GM18873 (cell line): ENCODE data around the gene CDKAL1.

Experiments
- ATAC-seq: cut with Tn5 transposase; IDR thresholded peaks from one replicate; pipeline ENCODE4 v1.9.1; 2021; ENCODE audit warnings: mild to moderate bottlenecking, moderate library complexity, moderate number of reproducible peaks; ENCODE audit not compliant: unreplicated experiment, low FRiP score

The CDKAL1 gene

DNA sequence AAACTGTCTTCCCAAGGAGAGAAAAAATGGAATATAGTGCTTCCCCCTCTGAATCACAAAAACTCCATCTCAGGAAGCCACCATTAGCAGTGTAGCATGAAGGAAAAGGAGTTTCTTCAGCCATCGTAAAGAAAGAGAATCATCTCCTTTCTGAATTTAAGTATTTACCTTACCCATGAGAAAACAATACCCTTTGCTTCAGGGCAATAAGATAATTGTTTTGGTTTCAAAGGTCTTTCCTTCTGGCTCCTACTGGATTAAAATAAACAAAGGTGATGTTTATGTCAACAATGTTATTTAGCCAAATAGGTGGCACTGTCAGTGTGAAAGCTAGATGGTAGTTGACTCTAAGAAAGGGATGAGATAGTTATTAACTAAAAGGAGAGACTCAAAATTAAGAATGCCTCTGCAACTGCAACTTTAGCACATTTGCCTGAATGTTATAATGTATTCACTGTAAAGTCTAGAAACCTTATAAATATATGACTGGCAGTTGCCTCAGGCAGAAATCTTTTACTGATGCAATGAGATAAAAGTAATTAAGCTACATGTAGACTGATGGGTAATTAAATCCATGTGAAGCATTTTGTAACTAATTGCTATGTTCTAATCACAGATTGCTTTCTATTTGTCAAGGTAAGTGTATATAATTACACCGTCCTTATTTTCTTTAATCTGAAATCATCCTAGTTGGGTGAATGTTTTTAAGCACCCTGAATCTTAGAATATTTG, 399.0 kb downstream of the CDKAL1 start:
- ATAC-seq: no peak

DNA sequence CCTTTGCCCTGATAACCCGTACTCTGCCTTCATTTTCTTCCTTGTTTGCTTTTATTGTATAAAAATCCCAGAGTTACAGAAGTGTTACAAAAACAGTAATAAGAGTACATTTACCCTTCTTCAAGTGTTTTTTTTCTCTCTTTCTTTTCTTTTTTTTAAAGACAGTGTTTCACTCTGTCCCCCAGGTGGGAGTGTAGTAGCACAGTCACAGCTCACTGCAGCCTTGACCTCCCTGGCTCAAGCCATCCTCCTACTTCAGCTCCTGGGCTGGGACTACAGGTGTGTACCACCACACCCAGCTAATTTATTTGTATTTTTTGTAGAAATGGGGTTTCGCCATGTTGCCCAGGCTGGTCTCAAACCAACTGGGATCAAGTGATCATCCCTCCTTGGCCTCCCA, 402.7 kb downstream of the CDKAL1 start:
- no peak for ATAC-seq

DNA sequence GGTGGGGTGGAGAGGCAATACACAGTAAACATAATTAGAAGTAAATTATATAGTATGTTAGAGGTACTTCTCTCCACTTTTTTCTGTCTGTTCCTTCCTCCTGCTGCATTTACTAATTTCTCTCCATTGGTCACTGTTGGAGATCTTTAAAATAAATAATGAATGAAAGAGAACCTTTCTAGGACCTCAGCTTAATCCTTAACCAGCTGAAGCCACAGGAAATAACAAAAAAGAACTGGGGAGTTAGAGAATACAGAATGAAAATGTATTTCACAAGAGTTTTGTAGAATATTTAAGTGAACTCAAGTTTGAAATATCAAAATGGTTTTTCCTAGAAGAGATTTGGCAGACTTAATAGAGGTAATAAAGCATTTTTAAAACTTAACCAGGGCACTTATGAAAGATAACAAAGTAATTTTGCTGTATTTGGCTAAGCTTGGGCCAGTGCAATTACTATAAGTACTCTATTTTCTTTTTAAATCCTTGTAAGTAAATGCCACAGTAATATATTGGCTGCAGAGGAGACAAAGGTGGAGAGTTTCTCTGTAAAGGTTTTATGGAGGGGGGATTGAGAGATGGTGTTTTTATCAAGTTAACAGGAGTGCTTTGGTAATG, 405.0 kb downstream of the CDKAL1 start:
- ATAC-seq: no peak

DNA sequence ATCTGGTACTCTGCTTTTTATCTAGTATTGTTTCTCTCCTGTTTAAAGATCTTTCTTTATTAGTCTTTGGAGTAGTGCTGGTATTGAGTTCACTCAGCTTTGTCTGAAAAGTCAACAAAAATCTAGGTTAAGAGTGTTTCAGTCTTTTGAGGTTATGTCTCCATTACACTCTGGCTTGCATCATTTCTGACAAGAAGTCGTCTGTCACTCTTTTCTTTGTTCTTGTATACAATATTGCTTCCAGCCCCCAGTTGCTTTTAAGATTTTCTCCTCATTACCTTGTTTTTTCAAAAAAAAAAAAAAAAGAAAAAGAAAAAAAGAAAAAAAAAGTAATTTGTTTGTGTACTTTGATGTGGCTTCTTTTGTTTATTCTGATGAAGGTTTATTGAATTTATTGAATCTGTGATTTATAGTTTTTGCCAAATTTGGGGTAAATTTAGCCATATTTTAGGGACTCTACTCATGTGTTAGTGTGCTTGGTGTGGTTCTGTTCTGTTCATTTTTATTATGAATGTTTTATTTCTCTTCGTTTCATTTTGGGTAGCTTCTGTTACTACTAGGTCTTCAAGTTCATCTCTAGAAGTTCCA, 408.9 kb downstream of the CDKAL1 start:
- no peak for ATAC-seq

DNA sequence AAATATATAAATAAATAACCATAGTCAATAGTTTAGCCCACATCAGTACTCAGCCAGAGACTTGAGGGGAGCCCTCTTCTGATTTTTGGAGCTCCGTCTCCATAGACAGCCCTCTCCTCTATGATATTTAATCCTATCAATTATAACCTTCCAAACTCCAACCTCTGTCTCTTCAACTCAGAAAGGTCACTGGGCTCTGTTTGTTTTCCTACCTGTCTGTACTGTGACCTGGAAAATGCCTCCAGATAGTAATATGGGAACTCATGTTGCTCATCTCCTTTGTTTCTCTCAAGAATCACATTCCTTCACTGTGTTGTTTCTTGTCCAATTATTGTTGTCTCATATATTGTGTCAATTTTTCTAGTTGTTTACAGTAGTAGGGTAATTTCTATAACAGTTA, 409.7 kb downstream of the CDKAL1 start:
- no peak for ATAC-seq

DNA sequence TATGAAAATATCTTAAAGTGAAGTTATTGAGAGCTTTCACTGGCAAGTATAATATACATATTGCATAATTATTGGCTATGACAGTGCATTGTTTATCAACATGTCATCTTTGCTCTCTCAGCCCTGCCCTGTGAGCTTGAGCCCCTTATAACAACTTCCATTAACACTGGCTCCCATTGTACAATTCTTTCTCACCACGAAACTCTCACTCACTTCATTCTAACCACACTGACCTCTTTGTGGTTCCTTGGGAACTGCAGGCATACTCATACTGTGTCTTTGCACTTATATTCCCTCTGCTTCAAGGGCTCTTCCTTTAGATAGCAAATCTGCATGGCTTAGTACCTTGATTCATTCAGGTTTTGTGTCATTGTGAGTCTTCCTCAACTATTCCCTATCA, 411.8 kb downstream of the CDKAL1 start:
- ATAC-seq: peak; percentile 78

DNA sequence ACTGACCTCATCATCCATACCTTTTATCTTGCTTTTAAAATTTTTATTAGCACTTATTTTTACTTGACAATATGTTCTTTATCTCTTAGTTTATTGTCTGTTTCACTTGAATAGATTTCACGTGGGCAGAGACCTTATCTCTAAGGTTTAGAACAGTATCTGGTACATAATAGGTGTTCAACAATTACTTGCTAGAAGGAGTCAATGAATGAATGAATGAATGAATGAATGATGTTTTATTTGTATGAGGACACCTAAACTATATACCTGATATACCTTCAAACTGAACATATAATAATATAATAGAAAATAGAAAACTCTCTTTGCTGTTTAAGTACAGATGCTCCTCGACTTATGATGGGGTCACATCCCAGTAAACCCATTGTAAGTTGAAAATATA, 412.6 kb downstream of the CDKAL1 start:
- no peak for ATAC-seq

DNA sequence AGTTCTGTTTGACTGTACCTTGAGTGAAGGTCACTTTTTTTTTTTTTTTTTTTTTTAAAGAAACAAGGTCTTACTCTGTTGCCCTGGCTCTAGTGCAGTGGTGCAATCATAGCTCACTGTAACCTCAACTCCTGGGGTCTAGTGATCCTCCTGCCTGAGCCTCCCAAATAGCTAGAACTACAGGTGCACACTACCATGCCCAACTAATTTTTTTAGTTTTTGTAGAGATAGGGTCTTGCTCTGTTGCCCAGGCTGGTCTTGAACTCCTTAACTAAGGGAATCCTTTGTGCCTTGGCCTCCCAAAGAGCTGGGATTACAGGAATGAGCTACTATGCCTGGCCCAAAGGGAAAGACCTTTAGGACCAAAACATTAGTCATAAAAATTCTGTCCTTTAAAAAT, 413.7 kb downstream of the CDKAL1 start:
- no peak for ATAC-seq

DNA sequence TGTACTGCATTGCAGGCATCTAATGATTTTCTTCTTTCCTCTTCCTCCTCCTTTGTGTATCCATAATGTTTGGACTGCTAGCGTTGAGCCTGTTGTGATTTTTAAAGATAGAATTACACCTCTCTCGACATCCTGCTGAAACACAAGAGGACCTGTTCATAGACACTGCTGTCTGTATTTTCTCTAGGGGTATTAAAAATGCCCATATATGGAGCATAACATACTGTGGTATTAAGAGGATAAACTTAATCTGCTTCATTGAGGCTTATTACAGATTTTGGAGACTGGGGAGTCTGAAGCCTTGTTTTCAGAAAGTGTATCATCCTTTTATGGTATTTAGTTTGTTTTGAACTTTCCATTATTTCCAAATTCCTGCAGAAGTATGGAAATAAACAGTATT, 414.3 kb downstream of the CDKAL1 start:
- no peak for ATAC-seq

DNA sequence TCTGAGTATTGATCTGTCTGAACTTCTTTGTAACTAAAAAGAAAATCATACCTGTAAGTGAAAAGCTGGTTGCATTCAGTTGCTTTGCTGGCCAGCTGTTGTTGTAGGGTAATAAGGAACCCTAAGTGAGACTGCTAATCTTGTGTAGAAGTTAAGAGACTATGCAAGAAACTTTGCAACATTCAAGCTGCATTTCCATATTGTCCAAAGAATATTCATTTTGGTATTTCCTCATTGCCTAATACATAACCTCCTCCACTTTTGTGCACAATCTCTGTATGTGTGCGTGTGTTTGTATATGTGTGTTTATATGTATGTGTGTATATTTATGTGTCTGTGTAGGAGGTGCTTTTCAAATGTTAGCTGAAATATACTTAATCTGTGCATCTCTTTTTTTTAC, 414.9 kb downstream of the CDKAL1 start:
- ATAC-seq: no peak

DNA sequence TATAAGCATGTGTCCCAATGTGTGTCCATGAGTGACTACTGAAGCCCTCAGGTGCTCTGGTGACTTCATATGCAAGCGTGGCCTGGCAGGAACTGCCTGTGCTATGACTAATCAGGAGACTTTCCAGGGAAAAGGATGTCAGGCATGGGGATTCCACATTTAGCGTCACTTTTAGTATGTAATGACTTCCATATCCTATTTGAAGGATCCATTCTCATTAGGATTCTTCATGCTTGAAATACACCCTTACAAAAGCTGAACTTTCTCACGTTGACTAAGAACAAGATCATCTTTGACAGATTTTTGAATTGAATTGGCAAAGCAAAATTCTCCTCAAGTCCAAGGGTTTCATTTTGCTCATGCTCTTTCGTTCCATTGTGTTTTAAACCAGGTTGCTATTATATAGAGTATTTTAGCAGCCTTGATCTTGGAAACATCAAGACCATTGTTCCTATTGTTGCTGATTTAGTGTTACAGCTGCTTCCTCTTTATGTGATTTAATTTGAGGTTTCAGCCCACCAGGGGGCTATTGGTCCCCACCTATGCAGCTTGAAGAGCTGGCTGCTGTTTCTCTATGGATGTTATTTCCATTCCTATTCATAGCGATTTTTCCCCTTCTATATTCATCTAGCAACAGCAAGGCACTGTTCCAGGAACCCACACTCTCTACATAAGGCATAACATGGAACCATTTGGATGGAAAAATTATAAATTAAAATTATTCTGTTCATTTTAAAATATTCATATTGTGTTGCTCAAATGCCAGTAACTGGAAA, 418.6 kb downstream of the CDKAL1 start:
- no peak for ATAC-seq

DNA sequence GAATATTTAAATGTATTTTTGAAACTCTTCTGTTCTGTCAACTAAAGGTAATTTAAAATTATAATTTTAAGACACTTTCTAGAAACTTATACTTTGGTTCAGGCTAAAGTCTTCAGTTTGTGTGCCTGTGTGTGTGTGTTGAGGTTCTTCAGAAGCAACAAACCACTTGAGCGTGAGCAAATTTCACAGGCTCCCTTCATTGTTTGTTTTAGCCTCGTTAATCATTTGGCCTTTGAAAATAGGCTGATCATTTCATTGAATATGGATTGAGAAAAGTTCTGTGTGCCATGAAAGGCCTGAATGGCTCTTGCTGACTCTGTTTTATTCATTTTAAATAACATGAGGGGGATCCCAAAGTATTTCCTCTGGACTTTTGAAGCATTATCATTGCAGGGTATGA, 420.1 kb downstream of the CDKAL1 start:
- ATAC-seq: no peak

DNA sequence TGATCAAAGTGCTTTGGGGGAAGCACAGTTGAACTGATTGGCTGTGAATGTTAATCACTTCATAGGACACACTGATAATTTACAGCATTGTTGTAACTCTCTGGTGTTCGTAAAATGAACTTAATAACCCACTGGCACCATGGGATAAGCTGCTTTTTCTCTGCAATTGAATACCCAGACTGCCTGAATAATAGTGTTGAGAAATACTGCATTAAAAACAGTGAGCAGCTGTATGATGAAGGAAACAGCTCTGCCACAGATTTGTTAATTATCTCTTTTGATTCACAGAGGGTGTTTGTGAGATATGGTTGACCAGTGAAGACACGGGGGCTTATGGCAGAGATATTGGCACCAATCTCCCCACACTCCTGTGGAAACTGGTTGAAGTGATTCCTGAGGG, 420.9 kb downstream of the CDKAL1 start:
- ATAC-seq: no peak

DNA sequence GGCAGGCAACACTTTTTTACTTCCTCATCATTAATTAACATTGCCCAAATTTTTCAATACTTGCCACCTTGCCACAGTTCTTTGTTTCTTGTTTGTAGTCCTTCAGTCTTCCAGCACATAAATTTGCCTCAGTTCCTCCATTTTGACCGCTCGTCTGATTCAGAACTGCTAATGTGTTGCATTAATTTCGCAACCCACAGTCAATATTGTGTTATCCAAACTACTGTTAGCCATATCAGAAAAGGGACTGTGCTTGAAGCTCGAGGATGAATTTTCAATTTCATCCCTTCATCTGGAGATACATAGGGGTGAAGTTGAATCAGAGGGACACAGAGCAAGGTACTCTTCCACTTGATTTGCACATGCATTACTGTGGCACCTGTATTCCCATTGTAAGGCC, 421.5 kb downstream of the CDKAL1 start:
- no peak for ATAC-seq

DNA sequence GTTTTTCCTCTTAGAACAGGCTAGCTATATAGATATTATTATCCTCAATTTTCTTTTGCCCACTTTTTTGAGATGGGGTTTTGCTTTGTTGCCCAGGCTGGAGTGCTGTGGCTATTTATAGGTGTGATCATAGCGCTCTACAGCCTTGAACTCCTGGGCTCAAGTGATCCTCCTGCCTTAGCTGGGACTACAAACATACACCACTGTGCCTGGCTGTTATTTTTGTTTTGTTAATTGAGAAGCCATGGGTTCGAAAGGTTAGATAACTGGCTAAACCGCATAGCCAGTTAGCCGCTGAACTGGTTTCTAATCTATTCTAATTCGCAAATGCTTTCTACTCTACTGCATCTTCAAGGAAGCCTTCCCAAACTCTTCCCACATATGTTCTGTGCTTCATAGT, 425.8 kb downstream of the CDKAL1 start:
- ATAC-seq: no peak

DNA sequence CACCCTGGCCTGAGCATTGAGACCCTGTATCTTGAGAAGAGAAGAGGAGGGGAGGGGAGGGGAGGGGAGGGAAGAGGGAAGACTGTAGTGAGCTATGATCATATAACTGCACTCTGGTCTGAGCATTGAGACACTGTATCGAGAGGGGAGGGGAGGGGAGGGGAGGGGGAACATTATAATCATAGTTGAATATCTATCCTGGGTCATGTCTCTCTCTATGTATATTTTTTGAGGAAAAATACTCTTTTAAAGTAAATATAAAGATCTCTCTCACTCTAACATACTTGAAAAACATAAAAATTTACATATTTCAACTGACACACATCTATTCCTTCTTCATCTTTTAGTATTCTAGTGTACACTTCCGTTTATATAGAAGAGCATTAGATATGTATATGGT, 431.0 kb downstream of the CDKAL1 start:
- ATAC-seq: no peak

DNA sequence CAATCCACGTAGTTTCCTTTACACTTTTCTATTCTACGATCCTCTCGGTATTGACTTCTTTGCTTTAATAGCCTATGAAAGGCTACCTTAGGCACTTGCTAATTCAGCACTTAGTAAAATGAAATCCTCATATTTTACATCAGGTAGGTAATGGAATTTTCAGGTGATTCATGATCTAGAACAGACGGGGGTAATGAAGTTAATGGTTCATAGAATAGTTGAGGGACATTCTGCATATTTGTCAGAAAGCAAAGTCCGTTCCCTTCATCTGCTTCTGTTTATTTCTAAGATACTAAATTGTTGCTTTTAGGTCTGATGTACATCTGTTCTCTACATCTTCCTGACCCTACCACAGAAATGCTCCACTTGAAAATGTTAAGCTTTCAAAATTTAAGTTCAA, 431.7 kb downstream of the CDKAL1 start:
- ATAC-seq: no peak

DNA sequence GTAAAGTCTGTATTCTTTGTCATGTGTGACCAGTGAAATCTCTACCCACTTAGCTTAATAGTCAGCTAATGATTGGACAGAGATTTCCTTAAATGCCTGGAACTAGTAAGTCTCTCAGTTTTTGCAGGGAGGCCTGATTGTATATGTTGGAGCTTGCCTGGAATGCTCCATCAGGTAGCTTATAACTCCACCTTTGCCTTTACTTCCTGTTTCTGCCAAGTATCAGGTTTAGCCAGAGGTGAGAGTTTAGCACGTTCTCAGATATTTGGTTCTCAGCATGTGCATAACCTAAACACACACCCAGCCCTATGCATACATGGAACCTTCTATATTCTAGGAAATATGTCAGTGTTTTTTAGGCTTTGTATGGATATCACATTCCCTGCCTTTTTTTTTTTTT, 435.3 kb downstream of the CDKAL1 start:
- ATAC-seq: no peak

DNA sequence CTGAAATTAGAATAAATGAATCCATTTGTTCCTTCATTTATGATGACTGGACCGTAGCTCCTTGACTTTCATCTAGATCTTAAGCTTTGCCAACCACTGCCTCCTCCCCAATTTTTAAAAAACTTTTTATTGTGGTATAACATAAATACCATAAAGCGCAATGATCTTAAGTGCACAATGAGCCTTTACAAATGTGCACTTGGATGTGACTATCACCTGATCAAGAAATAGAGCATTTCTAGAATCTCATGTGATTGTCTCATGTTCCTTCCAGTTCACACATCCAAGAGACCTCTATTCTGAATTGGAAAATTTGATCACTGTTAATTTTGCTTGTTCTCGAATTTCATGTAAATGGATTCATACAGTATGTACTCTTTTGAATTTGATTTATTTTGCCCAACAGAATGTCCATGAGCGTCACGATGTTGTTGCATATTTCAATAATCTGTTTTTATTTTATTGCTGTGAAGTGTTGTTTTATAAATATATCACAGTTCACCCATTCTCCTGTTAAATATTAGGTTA, 442.2 kb downstream of the CDKAL1 start:
- no peak for ATAC-seq

DNA sequence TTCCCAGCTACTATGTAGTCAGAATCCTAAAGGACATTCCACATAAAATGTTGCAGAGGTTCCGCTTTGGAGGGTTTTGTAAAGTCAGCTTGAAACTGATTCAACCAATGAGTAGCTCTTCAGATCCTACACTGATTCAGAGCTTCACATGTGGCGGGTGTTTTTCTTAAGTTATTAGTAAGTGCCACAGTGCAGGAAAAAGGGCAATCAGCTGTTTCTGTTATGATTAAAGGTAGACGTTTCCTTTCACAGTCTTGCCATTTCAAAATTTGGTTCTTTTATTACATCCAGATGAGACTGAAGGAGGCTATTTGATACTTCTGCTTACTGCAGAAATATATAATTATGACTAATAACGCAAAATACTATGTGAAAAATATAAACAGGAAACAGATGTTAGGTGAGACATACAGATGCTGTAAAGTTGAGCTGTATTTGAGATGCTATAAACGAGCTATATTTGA, 443.9 kb downstream of the CDKAL1 start:
- peak; percentile 86 for ATAC-seq

DNA sequence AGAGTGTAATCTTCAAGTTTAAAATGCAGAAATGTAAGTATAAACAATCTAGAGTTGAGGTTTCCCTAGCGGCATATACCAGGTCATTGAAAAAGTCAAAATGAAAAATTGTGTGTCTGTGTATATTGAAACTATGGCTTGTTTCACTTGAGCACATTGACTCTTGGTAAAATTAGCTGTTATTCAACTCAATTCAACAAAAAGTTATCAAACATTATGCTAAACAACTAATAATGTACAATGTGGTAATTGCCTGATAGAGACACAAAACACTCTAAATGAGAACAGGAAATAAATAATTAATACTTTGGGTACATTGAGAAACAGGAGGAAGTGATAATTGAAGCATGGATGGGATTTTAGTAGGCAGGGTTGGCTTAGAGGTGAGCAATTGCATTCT, 444.8 kb downstream of the CDKAL1 start:
- ATAC-seq: no peak
